ENCODE data around the gene FOXRED1.

The FOXRED1 gene

GRCh38 chr11:126231725-126232459 is 37.1 kb upstream of the FOXRED1 start:
- Histone ChIP-seq H3K4me2 (ENCODE audit: low read length) (no peak overlapping the region), H3K4me1 (ENCODE audit: insufficient read depth, low read length, severe bottlenecking) (no peaks in the 10 kb centered on the region), H3F3A (ENCODE audit: insufficient read depth, low read length) (no peaks in the 10 kb centered on the region), H4K20me1 (ENCODE audit: insufficient read depth, low read length) (no peaks in the 10 kb centered on the region), H3K4me3 (ENCODE audit: low read depth, low read length, poor library complexity, severe bottlenecking) (no peak overlapping the region), H2AFZ (ENCODE audit: low read length) (no peak overlapping the region), H3K36me3 (ENCODE audit: insufficient read depth, low read length) (peaks cover 4% of the 10 kb centered on the region; the same call in 1 of the 2 replicates), H3K9me2 (ENCODE audit: low read depth, low read length) (no peaks in the 10 kb centered on the region), H3K9me3 (ENCODE audit: low read length) (no peaks in the 10 kb centered on the region), H3K27me3 (ENCODE audit: insufficient read depth, low read length) (no peaks in the 10 kb centered on the region), H3K79me2 (ENCODE audit: insufficient read depth, low read length) (peaks cover 3% of the 10 kb centered on the region; the same call in 1 of the 2 replicates), H3K27ac (ENCODE audit: low read depth, low read length, poor library complexity, severe bottlenecking) (no peak overlapping the region), H3K9ac (ENCODE audit: low read length) (no peak overlapping the region)
- no peak for TF ChIP-seq CTCF (IDR thresholded peaks at IDR 0.05; ENCODE audit: low read length)
- TF ChIP-seq EZH2 (IDR thresholded peaks at IDR 0.05; ENCODE audit: borderline replicate concordance, low read length), result no peak

GRCh38 chr11:126232683-126233082 is 36.3 kb upstream of the FOXRED1 start:
- Histone ChIP-seq H3K9me2 (ENCODE audit: low read depth, low read length) (no peaks in the 10 kb centered on the region), H3K9ac (ENCODE audit: low read length) (no peak overlapping the region), H3K4me3 (ENCODE audit: low read depth, low read length, poor library complexity, severe bottlenecking) (no peak overlapping the region), H3K4me2 (ENCODE audit: low read length) (no peak overlapping the region), H3F3A (ENCODE audit: insufficient read depth, low read length) (no peaks in the 10 kb centered on the region), H3K36me3 (ENCODE audit: insufficient read depth, low read length) (peaks cover 4% of the 10 kb centered on the region; the same call in 1 of the 2 replicates), H3K27me3 (ENCODE audit: insufficient read depth, low read length) (no peaks in the 10 kb centered on the region), H3K27ac (ENCODE audit: low read depth, low read length, poor library complexity, severe bottlenecking) (no peak overlapping the region), H3K4me1 (ENCODE audit: insufficient read depth, low read length, severe bottlenecking) (no peaks in the 10 kb centered on the region), H2AFZ (ENCODE audit: low read length) (no peak overlapping the region), H3K9me3 (ENCODE audit: low read length) (no peaks in the 10 kb centered on the region), H4K20me1 (ENCODE audit: insufficient read depth, low read length) (no peaks in the 10 kb centered on the region), H3K79me2 (ENCODE audit: insufficient read depth, low read length) (no peaks in the 10 kb centered on the region)
- TF ChIP-seq CTCF (IDR thresholded peaks at IDR 0.05; ENCODE audit: low read length) (no peak), EZH2 (IDR thresholded peaks at IDR 0.05; ENCODE audit: borderline replicate concordance, low read length) (no peak)

- Histone ChIP-seq H3K9me3 (ENCODE audit: low read length) (no peaks in the 10 kb centered on the region), H3K36me3 (ENCODE audit: insufficient read depth, low read length) (peaks cover 7% of the 10 kb centered on the region), H3K9me2 (ENCODE audit: low read depth, low read length) (no peaks in the 10 kb centered on the region), H3K9ac (ENCODE audit: low read length) (no peak overlapping the region), H3F3A (ENCODE audit: insufficient read depth, low read length) (no peaks in the 10 kb centered on the region), H3K4me1 (ENCODE audit: insufficient read depth, low read length, severe bottlenecking) (no peaks in the 10 kb centered on the region), H4K20me1 (ENCODE audit: insufficient read depth, low read length) (no peaks in the 10 kb centered on the region), H3K4me2 (ENCODE audit: low read length) (no peak overlapping the region), H3K79me2 (ENCODE audit: insufficient read depth, low read length) (no peaks in the 10 kb centered on the region), H2AFZ (ENCODE audit: low read length) (no peak overlapping the region), H3K4me3 (ENCODE audit: low read depth, low read length, poor library complexity, severe bottlenecking) (no peak overlapping the region), H3K27ac (ENCODE audit: low read depth, low read length, poor library complexity, severe bottlenecking) (no peak overlapping the region), H3K27me3 (ENCODE audit: insufficient read depth, low read length) (no peaks in the 10 kb centered on the region)
- TF ChIP-seq EZH2 (IDR thresholded peaks at IDR 0.05; ENCODE audit: borderline replicate concordance, low read length) (no peak), CTCF (IDR thresholded peaks at IDR 0.05; ENCODE audit: low read length) (no peak)
Observed at GRCh38 chr11:126233391-126233790, 35.6 kb upstream of the FOXRED1 start.

All from OCI-LY1 (cell line).